HEK293 (cell line): ENCODE results near the gene PLK1.

Source experiments
- ATF2 ChIP-seq: fragments of 450-650 bp; formaldehyde crosslinking; IDR thresholded peaks from 2 replicates; pipeline ENCODE4 v1.5.1; 2016; ENCODE audit warnings: missing biosample characterization, missing genetic modification characterization, low read depth
- EGR2 ChIP-seq: fragments of 450-650 bp; formaldehyde crosslinking; IDR thresholded peaks from 2 replicates; pipeline ENCODE4 v1.5.1; 2016; ENCODE audit warnings: low read depth, missing biosample characterization, missing genetic modification characterization
- ELK4 ChIP-seq: IDR thresholded peaks from 2 replicates; pipeline ENCODE4 v1.6.1; 2011; ENCODE audit warnings: mild to moderate bottlenecking, low read depth, low read length, borderline replicate concordance
- GLIS1 ChIP-seq: fragments of 450-650 bp; formaldehyde crosslinking; IDR thresholded peaks from 2 replicates; pipeline ENCODE4 v1.5.1; 2016; ENCODE audit warnings: missing biosample characterization, missing genetic modification characterization
- HOXC10 ChIP-seq: sonication (generic); formaldehyde crosslinking; IDR thresholded peaks from 2 replicates; pipeline ENCODE4 v1.8.1; 2023; ENCODE audit warnings: mild to moderate bottlenecking, missing genetic modification reagents
- KLF16 ChIP-seq: fragments of 450-650 bp; formaldehyde crosslinking; IDR thresholded peaks from 2 replicates; pipeline ENCODE4 v1.5.1; 2017; ENCODE audit warnings: missing biosample characterization, missing genetic modification characterization
- KLF17 ChIP-seq: fragments of 450-650 bp; formaldehyde crosslinking; IDR thresholded peaks from 2 replicates; pipeline ENCODE4 v1.5.1; 2016; ENCODE audit warnings: missing biosample characterization, missing genetic modification characterization
- PATZ1 ChIP-seq: fragments of 450-650 bp; formaldehyde crosslinking; IDR thresholded peaks from 2 replicates; pipeline ENCODE4 v1.5.1; 2016; ENCODE audit warnings: missing biosample characterization, missing genetic modification characterization
- PRDM4 ChIP-seq: fragments of 450-650 bp; formaldehyde crosslinking; IDR thresholded peaks from 2 replicates; pipeline ENCODE4 v1.5.1; 2017; ENCODE audit warnings: missing biosample characterization, missing genetic modification characterization
- REPIN1 ChIP-seq: fragments of 450-650 bp; formaldehyde crosslinking; IDR thresholded peaks from 2 replicates; pipeline ENCODE4 v1.5.1; 2017; ENCODE audit warnings: missing biosample characterization, missing genetic modification characterization, low read depth
- SP2 ChIP-seq: fragments of 450-650 bp; formaldehyde crosslinking; IDR thresholded peaks from 2 replicates; pipeline ENCODE4 v1.5.1; 2016; ENCODE audit warnings: missing biosample characterization, missing genetic modification characterization
- SP3 ChIP-seq: fragments of 450-650 bp; formaldehyde crosslinking; IDR thresholded peaks from 2 replicates; pipeline ENCODE4 v1.5.1; 2016; ENCODE audit warnings: missing biosample characterization, missing genetic modification characterization
- SP7 ChIP-seq: fragments of 450-650 bp; formaldehyde crosslinking; IDR thresholded peaks from 2 replicates; pipeline ENCODE4 v1.5.1; 2016; ENCODE audit warnings: missing biosample characterization, missing genetic modification characterization
- TRIM28 ChIP-seq: IDR thresholded peaks from 2 replicates; pipeline ENCODE4 v1.6.1; 2011; ENCODE audit warnings: low read length, control low read depth, borderline replicate concordance
- YY1 ChIP-seq: fragments of 450-650 bp; formaldehyde crosslinking; IDR thresholded peaks from 2 replicates; pipeline ENCODE4 v1.5.1; 2018; ENCODE audit warnings: missing biosample characterization, missing genetic modification characterization
- ZBTB17 ChIP-seq: fragments of 450-650 bp; formaldehyde crosslinking; IDR thresholded peaks from 2 replicates; pipeline ENCODE4 v1.5.1; 2016; ENCODE audit warnings: missing biosample characterization, missing genetic modification characterization
- ZBTB20 ChIP-seq: fragments of 450-650 bp; formaldehyde crosslinking; IDR thresholded peaks from 2 replicates; pipeline ENCODE4 v1.5.1; 2016; ENCODE audit warnings: missing biosample characterization, missing genetic modification characterization
- ZEB2 ChIP-seq: fragments of 450-650 bp; formaldehyde crosslinking; IDR thresholded peaks from 2 replicates; pipeline ENCODE4 v1.5.1; 2016; ENCODE audit warnings: missing biosample characterization, missing genetic modification characterization
- ZNF266 ChIP-seq: fragments of 450-650 bp; formaldehyde crosslinking; IDR thresholded peaks from 2 replicates; pipeline ENCODE4 v1.5.1; 2016; ENCODE audit warnings: missing biosample characterization, missing genetic modification characterization, low read depth
- ZNF341 ChIP-seq: fragments of 450-650 bp; formaldehyde crosslinking; IDR thresholded peaks from 2 replicates; pipeline ENCODE4; 2016; ENCODE audit warnings: low read depth, missing biosample characterization, missing genetic modification characterization
- ZNF394 ChIP-seq: fragments of 450-650 bp; formaldehyde crosslinking; IDR thresholded peaks from 2 replicates; pipeline ENCODE4 v1.5.1; 2016; ENCODE audit warnings: missing biosample characterization, missing genetic modification characterization, mild to moderate bottlenecking, moderate library complexity, borderline replicate concordance
- ZNF501 ChIP-seq: fragments of 450-650 bp; formaldehyde crosslinking; IDR thresholded peaks from 2 replicates; pipeline ENCODE4 v1.5.1; 2016; ENCODE audit warnings: missing biosample characterization, missing genetic modification characterization
- ZNF510 ChIP-seq: fragments of 450-650 bp; formaldehyde crosslinking; IDR thresholded peaks from 2 replicates; pipeline ENCODE4 v1.5.1; 2018; ENCODE audit warnings: mild to moderate bottlenecking, missing genetic modification characterization, missing biosample characterization; ENCODE audit not compliant: insufficient replicate concordance
- ZNF610 ChIP-seq: fragments of 450-650 bp; formaldehyde crosslinking; IDR thresholded peaks from 2 replicates; pipeline ENCODE4 v1.5.1; 2016; ENCODE audit warnings: missing biosample characterization, missing genetic modification characterization, borderline replicate concordance
- ZNF624 ChIP-seq: fragments of 450-650 bp; formaldehyde crosslinking; IDR thresholded peaks from 2 replicates; pipeline ENCODE4 v1.5.1; 2017; ENCODE audit warnings: missing biosample characterization, missing genetic modification characterization
- ZNF629 ChIP-seq: fragments of 450-650 bp; formaldehyde crosslinking; IDR thresholded peaks from 2 replicates; pipeline ENCODE4 v1.5.1; 2017; ENCODE audit warnings: missing biosample characterization, missing genetic modification characterization
- ZNF664 ChIP-seq: fragments of 450-650 bp; formaldehyde crosslinking; IDR thresholded peaks from 2 replicates; pipeline ENCODE4 v1.5.1; 2016; ENCODE audit warnings: missing biosample characterization, missing genetic modification characterization
- ZNF76 ChIP-seq: fragments of 450-650 bp; formaldehyde crosslinking; IDR thresholded peaks from 2 replicates; pipeline ENCODE4; 2016; ENCODE audit warnings: low read depth, missing biosample characterization, missing genetic modification characterization, borderline replicate concordance
- ZNF791 ChIP-seq: fragments of 450-650 bp; formaldehyde crosslinking; IDR thresholded peaks from 2 replicates; pipeline ENCODE4 v1.5.1; 2016; ENCODE audit warnings: missing biosample characterization, missing genetic modification characterization
- ZNF843 ChIP-seq: fragments of 450-650 bp; formaldehyde crosslinking; IDR thresholded peaks from 2 replicates; pipeline ENCODE4 v1.5.1; 2016; ENCODE audit warnings: missing biosample characterization, missing genetic modification characterization
- ZXDB ChIP-seq: fragments of 450-650 bp; formaldehyde crosslinking; IDR thresholded peaks from 2 replicates; pipeline ENCODE4 v1.5.1; 2016; ENCODE audit warnings: missing biosample characterization, missing genetic modification characterization

PLK1 gene

GRCh38 chr16:23640931-23641765 lies 37.5 kb upstream of the PLK1 start, which contains the start of the genes DCTN5 and PALB2 (continued):
- TF ChIP-seq ZBTB20 (tag by site-specific recombination) (peak; percentile 85), SP2 (tag by site-specific recombination) (peak; percentile 80), ZNF624 (tag by site-specific recombination) (no peak), ZNF266 (tag by site-specific recombination) (no peak), ZNF791 (tag by site-specific recombination) (no peak), YY1 (peak; percentile 69), ELK4 (peak; percentile 43; the same call in 1 of the 2 replicates), SP3 (tag by site-specific recombination) (peak; percentile 23; the same call in 1 of the 2 replicates), KLF17 (tag by site-specific recombination) (peak; percentile 65; the same call in 1 of the 2 replicates), SP7 (peak; percentile 67), ZNF341 (tag by site-specific recombination) (peak; percentile 67; the same call in 1 of the 2 replicates), KLF16 (peak; percentile 59), ZNF76 (peak; percentile 83), ZNF629 (tag by site-specific recombination) (peak; percentile 81), GLIS1 (tag by site-specific recombination) (peak; percentile 49; the same call in 1 of the 2 replicates), ZNF610 (tag by site-specific recombination) (peak; percentile 90), TRIM28 (0 out of 2 replicates have a peak, but pooled peaks have one; percentile 11), ATF2 (tag by site-specific recombination) (no peak), HOXC10 (CRISPR knock-in tag) (0 out of 2 replicates have a peak, but pooled peaks have one; percentile 81), ZNF394 (tag by site-specific recombination) (peak; percentile 88; the same call in 1 of the 2 replicates), ZNF501 (tag by site-specific recombination) (no peak), PATZ1 (tag by site-specific recombination) (peak; percentile 64; the same call in 1 of the 2 replicates), ZNF843 (0 out of 2 replicates have a peak, but pooled peaks have one; percentile 2), ZNF510 (tag by site-specific recombination) (no peak), PRDM4 (tag by site-specific recombination) (0 out of 2 replicates have a peak, but pooled peaks have one; percentile 0), ZBTB17 (tag by site-specific recombination) (peak; percentile 100), ZNF664 (tag by site-specific recombination) (0 out of 2 replicates have a peak, but pooled peaks have one; percentile 10), ZXDB (tag by site-specific recombination) (peak; percentile 84), REPIN1 (no peak), EGR2 (tag by site-specific recombination) (0 out of 2 replicates have a peak, but pooled peaks have one; percentile 3), ZEB2 (0 out of 2 replicates have a peak, but pooled peaks have one; percentile 31)
